Measurements from ENCODE around the gene TMC1. TPM values are rescaled to one million over a fixed set of nuclear protein-coding genes. Genes with fewer than 3 reads are reported as not detected.
"Not testable (repeated sequence)": the region's sequence is repeated elsewhere in the genome, so short reads cannot be mapped to it uniquely, and the experiment has no call there.

Gene TMC1
- total RNA-seq (2014; rRNA removed; shearing (Covaris generic)): not detected in 2 replicates

GRCh38 chr9:72521416-72521815 lies at the start of gene TMC1:
Gene TMC1, plus strand, starts transcription at chr9:72521608. Its CDS starts 127,041 bp downstream, at chr9:72648649.
- DNase-seq (ENCODE audit: low read depth): not testable (repeated sequence)

GRCh38 chr9:72473474-72474261 lies 47.7 kb upstream of the TMC1 start:
- DNase-seq (ENCODE audit: low read depth): peak; percentile 45

- DNase-seq (ENCODE audit: low read depth): no peak
These were observed 46.7 kb upstream of the TMC1 start for GRCh38 chr9:72474676-72475075.

GRCh38 chr9:72476100-72476499 lies 45.3 kb upstream of the TMC1 start:
- DNase-seq (ENCODE audit: low read depth): no peak

- DNase-seq (ENCODE audit: low read depth): peak; percentile 91
These were observed 44.6 kb upstream of the TMC1 start for GRCh38 chr9:72476617-72477437.

GRCh38 chr9:72477930-72478518 lies 43.4 kb upstream of the TMC1 start:
- peak; percentile 87 for DNase-seq (ENCODE audit: low read depth)

- peak; percentile 43 for DNase-seq (ENCODE audit: low read depth)
These were observed 42.4 kb upstream of the TMC1 start for GRCh38 chr9:72478966-72479365.

- DNase-seq (ENCODE audit: low read depth): not testable (repeated sequence)
These were observed 41.1 kb upstream of the TMC1 start for GRCh38 chr9:72480261-72480660.

- DNase-seq (ENCODE audit: low read depth): peak; percentile 21
These were observed 40.5 kb upstream of the TMC1 start for GRCh38 chr9:72480921-72481320.

GRCh38 chr9:72485821-72486593 lies 35.4 kb upstream of the TMC1 start:
- DNase-seq (ENCODE audit: low read depth): peak; percentile 29

GRCh38 chr9:72486594-72486955 lies 34.8 kb upstream of the TMC1 start:
- DNase-seq (ENCODE audit: low read depth): no peak

GRCh38 chr9:72487665-72488064 lies 33.7 kb upstream of the TMC1 start:
- DNase-seq (ENCODE audit: low read depth): not testable (repeated sequence)

GRCh38 chr9:72489986-72490385 lies 31.4 kb upstream of the TMC1 start:
- no peak for DNase-seq (ENCODE audit: low read depth)

- DNase-seq (ENCODE audit: low read depth): no peak
These were observed 30.2 kb upstream of the TMC1 start for GRCh38 chr9:72491242-72491641.

- DNase-seq (ENCODE audit: low read depth): no peak
These were observed 27.4 kb upstream of the TMC1 start for GRCh38 chr9:72494051-72494450.

- DNase-seq (ENCODE audit: low read depth): no peak
These were observed 23.9 kb upstream of the TMC1 start for GRCh38 chr9:72497447-72498046.

GRCh38 chr9:72506615-72507014 lies 14.8 kb upstream of the TMC1 start:
- DNase-seq (ENCODE audit: low read depth): no peak

- DNase-seq (ENCODE audit: low read depth): peak; percentile 7
These were observed 12.4 kb upstream of the TMC1 start for GRCh38 chr9:72509053-72509452.

GRCh38 chr9:72509635-72510034 lies 11.8 kb upstream of the TMC1 start:
- DNase-seq (ENCODE audit: low read depth): peak; percentile 24

GRCh38 chr9:72521011-72521410 lies 397 bp upstream of the TMC1 start:
- not testable (repeated sequence) for DNase-seq (ENCODE audit: low read depth)

- peak; percentile 98 for DNase-seq (ENCODE audit: low read depth)
These were observed 3.6 kb downstream of the TMC1 start for GRCh38 chr9:72524820-72525540.

Data from Daoy (cell line).